GM12864 (cell line): Measurements from ENCODE around the gene DLK2.

Experiments
- DNase-seq: peaks from one replicate; pipeline ENCODE4 v3.0.0-alpha.2; 2011; ENCODE audit warnings: low read depth
- H3K4me3 ChIP-seq: 2 replicates; pipeline ENCODE4 v1.5.1; 2011; ENCODE audit warnings: mild to moderate bottlenecking, low read depth, low read length, control low read depth
- CTCF ChIP-seq: IDR thresholded peaks from 2 replicates; pipeline ENCODE4 v1.5.1; 2011; ENCODE audit warnings: low read depth, mild to moderate bottlenecking, moderate library complexity, low read length, control low read depth, inconsistent platforms; ENCODE audit errors: missing control alignments

The DLK2 gene

GRCh38 chr6:43445576-43445975 is 9.8 kb downstream of the DLK2 start:
- no peak for TF ChIP-seq CTCF
- no peak for DNase-seq
- no peak overlapping the region for H3K4me3 ChIP-seq

GRCh38 chr6:43444582-43444981 is 10.8 kb downstream of the DLK2 start:
- H3K4me3 ChIP-seq, result no peak overlapping the region
- TF ChIP-seq CTCF, result no peak
- DNase-seq, result no peak

- no peak for TF ChIP-seq CTCF
- DNase-seq, result no peak
- no peak overlapping the region for H3K4me3 ChIP-seq
Observed at GRCh38 chr6:43444036-43444435, 11.3 kb downstream of the DLK2 start.

GRCh38 chr6:43442935-43443334 is 12.4 kb downstream of the DLK2 start:
- no peak for DNase-seq
- no peak for TF ChIP-seq CTCF
- no peak overlapping the region for H3K4me3 ChIP-seq

GRCh38 chr6:43437700-43438099 is 17.6 kb downstream of the DLK2 start:
- no peak for DNase-seq
- no peak overlapping the region for H3K4me3 ChIP-seq
- TF ChIP-seq CTCF, result no peak

DNA sequence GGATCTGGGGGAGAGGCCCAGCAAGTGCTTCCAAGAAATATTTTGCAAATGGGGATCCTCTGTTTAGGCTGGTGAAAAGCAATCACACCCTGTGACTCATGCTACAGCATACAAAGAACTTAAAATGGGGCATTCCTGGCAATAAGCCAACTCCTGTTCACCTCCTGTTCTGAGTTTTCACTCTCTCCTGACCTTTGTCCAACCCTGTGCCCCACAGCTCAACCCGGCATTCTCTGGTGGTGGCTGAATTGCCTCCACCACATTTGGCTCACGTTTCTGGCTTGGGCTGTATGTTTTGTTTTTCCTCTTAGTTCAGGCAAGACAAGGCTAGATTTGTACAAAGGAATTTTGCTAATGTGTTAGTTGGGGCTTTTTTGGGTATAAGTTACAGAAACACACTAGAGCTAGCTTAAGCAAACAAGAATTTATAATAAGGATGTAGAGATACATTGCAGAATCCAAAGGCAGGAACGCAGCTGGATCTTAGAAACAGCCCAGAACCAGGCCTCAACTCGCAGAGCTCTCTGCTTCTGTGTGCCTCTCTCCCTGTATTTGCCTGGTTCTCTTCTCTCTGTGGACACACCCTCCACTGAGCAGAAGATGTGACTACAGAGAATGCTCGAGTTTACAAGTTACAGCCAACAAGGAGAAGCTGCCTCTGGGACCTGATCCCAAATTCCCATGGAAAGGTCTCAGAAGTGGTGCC is 18.6 kb downstream of the DLK2 start:
- TF ChIP-seq CTCF, result no peak
- no peak for DNase-seq
- H3K4me3 ChIP-seq, result no peak overlapping the region
